ENCODE data around the gene TGFB3.
A peak's percentile ranks its signal among the peaks of the same experiment; 100 is the strongest.
"Not testable (repeated sequence)": the region's sequence is repeated elsewhere in the genome, so short reads cannot be mapped to it uniquely, and the experiment has no call there.

TGFB3 gene

DNA sequence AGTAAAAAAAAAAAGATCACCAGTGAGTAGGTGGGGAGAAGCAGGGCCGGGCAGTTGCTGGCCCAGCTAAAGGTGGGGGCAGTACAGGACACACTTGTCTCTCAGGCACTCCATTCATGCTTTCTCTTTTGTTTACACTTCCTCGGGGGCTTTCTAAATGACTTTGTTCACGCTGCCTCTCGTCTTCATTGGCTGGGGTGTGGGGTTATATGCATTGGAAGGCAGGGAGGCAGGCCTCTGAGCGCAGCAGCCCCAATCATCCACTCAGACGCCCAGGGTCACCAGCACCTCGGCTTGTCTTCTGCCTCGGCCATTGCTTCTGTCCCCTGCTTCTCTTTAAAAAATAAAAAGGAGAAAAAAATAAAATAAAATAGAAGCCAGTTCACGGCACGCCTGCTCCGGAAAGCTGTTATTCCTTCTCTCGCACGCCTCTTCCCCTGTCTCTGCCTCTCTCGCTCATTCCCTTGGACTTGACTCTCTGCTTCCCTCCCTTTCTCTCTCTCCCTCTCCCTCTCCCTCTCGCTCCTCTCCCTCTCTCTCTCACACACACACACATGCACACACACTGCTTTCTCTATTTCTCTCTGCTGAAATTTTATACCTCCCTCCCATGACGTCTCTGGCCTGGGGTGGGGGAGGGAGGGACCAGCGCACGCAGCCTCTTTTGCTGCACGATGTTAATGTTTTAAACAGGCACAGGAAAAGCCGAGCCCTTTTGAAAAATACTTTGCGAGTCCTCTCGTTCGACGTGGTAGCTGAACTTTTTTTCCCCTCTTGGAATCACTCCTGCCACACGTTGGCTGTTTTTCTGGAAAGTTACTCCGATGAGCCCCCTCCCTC lies at the start of gene TGFB3:
Gene TGFB3, minus strand, starts transcription at position 570 of the 840 bp plus-strand sequence. CDS start 1,102 bp downstream, outside the sequence.
- in situ Hi-C loops (cut with MboI; ENCODE audit: low pct_unique_long_range_greater_than_20kb, low sequenced_read_pairs), result no loop called here
- peak; percentile 89 for DNase-seq

DNA sequence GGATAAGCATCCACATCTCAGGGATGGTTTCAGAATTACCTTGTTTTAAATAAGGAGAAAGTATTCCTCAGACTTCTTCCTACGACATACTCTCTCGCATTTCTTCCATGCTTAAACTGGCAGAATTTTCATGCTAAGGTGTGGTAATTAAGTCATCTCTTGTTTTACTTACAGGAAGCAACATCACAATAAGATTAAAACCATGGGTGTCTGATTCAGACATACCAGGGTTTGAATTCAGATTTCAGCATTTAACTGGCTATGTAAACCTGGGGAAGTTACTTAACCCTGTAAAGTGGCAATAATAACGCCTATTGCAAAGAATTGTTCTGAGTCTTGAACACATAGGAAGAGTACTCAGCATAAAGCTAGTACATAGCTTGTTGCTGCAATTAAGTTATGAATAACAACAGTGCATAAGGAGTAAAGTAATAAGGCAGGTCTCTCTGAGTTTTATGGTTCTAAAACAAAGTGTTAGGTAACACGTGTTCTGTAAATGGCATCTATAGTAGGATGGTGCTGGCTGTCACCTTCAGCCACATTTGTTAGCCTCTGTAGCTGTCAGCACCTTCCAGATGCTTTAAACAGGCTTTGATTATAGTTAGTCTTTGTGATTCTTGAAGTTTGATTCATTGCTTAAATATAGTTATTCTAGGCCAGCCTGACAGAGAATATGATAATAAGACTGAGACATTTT lies 42.6 kb upstream of the TGFB3 start:
- DNase-seq, result no peak
- in situ Hi-C loops (cut with MboI; ENCODE audit: low pct_unique_long_range_greater_than_20kb, low sequenced_read_pairs), result no loop called here

DNA sequence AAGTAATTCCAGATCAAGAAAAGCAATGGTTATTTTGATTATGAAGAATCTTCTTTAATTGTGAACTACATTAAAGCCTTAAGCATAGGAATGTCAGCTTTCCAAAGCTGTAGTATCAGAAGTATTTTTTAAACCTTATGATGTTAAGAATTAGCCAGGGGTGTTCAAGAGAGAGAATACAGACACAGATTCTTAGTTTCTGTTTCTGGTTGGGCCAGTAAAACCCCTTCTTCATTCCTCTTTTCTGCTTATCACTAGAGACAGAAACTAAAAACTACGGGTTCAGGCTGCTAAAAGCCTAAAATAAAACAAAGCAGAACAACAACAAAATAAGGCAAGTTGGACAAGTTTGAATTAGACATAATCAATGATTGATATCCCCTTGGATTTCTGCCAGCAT lies 42.0 kb upstream of the TGFB3 start:
- no peak for DNase-seq
- in situ Hi-C loops (cut with MboI; ENCODE audit: low pct_unique_long_range_greater_than_20kb, low sequenced_read_pairs), result no loop called here

DNA sequence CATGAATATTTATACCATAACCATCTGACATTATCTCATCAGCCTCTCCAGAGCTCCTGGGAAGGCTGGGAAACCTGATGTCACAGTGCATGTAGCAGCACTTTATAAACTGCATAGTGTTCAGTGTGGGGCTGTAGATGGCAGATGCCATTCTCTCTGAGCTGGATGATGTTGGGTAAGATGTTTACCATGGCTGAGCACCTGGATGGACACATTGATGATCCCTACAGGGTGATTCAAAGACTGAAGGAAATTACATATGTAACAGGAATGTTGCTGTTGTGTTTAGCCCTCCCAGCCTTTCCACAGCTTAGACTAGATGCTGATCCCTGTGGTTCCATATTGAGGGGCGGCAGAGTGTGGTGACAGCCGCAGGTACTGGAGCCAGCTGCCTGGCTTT lies 41.2 kb upstream of the TGFB3 start:
- DNase-seq, result no peak
- in situ Hi-C loops (cut with MboI; ENCODE audit: low pct_unique_long_range_greater_than_20kb, low sequenced_read_pairs), result no loop called here

DNA sequence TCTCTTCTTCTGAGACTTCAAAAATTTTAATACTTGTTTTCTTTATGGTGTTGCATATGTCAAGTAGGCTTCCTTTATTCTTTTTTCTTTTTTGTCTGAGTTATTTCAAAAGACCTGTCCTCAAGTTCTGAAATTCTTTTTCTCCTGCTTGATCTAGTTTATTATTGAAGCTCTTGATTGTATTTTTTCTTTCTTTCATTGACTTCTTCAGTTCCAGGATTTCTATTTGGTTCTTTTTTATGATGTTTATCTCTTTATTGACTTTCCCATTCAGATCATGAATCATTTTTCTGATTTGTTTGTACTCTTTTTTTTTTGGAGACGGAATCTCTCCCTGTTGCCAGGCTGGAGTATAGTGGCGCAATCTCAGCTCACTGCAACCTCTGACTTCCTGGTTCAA lies 37.9 kb upstream of the TGFB3 start:
- peak; percentile 10 for DNase-seq
- in situ Hi-C loops (cut with MboI; ENCODE audit: low pct_unique_long_range_greater_than_20kb, low sequenced_read_pairs), result no loop called here

DNA sequence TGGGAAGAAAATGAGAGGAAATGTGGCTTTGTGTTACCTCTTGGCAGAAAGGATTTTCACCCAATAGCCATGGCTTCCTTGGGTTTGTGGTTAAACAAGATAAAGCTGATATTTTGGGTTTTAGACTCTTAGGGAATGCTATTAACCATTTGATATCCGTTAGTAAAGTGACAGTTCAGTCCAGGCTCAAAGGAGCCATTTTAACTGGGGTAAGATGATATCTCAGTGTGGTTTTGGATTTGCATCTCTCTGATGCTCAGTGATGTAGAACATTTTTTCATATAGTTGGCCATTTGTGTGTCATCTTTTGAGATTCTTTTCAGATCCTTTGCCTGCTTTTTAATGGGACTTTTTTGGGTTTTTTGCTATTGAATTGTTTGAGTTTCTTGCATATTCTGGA lies 33.9 kb upstream of the TGFB3 start:
- no peak for DNase-seq
- in situ Hi-C loops (cut with MboI; ENCODE audit: low pct_unique_long_range_greater_than_20kb, low sequenced_read_pairs), result no loop called here

DNA sequence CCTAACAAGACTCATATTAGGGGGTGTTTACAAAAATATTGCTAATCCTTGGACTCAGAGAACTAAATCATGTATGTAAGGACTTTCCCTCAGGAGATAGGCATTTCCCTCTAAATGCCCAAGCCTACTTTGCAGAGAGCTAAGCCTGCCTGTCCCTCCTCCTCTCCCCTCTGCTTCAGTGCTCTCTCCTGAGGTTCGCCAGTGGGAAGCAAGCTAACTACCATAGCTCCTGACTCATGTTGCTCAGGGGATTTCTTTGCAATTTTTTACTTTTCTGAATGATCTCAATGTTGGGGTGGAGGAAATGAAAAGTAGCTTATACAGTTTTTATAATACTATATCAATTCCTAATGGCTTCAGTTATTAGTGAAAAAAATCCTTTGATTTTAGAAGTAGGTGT lies 33.4 kb upstream of the TGFB3 start:
- in situ Hi-C loops (cut with MboI; ENCODE audit: low pct_unique_long_range_greater_than_20kb, low sequenced_read_pairs), result no loop called here
- DNase-seq, result no peak

DNA sequence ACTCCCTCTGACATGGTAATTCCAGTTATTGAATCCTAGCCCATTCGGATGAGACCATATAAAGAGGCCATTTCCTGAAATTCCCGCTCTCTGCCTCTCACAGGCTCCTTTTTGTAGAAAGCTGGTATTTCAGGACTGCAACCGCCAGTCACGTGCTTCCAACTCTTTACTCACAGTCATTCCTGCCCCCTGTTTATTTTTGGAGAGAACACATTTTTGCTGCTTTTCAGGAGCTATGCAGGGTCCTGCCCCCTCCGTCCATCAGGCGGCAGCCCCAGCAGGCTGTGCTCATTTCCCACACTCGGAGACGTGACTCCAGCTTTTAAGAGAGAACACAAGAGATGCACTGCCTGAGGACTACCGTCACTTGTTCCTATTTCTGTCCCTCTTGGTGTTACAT lies 30.6 kb upstream of the TGFB3 start:
- DNase-seq, result no peak
- in situ Hi-C loops (cut with MboI; ENCODE audit: low pct_unique_long_range_greater_than_20kb, low sequenced_read_pairs), result no loop called here

DNA sequence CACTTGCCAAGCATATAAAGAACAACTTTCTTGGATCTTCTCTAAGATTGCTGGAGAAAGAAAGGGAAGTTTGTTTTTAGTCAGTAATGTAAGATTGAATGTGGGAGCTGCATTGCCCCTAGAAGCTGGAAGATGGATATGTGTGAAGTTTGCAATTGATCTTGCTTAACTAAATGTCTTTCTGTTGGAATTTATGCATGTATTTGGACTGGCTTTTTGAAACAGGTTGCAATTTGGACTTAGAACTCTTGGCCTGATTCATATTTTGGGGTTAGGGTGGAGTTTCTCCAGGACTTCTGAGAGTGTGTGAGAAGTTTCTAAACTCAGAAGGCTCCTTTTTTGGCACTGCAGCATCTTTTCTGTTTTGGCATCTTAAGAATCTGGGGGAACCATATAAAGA lies 30.1 kb upstream of the TGFB3 start:
- in situ Hi-C loops (cut with MboI; ENCODE audit: low pct_unique_long_range_greater_than_20kb, low sequenced_read_pairs), result no loop called here
- no peak for DNase-seq

DNA sequence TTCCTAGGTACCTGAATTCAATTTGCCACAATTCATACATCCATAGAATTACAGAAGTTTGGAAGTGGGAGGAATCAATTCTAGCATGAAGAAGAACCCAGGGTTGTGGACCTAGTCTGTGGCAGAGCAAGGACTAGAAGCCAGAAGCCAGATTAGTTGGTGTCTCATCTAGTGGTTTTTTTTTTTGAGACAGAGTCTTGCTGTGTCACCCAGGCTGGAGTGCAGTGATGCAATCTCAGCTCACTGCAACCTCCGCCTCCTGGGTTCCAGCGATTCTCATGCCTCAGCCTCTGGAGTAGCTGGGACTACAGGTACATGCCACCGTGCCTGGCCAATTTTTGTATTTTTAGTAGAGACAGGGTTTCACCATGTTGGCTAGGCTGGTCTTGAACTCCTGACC lies 27.8 kb upstream of the TGFB3 start:
- in situ Hi-C loops (cut with MboI; ENCODE audit: low pct_unique_long_range_greater_than_20kb, low sequenced_read_pairs), result not testable (repeated sequence)

DNA sequence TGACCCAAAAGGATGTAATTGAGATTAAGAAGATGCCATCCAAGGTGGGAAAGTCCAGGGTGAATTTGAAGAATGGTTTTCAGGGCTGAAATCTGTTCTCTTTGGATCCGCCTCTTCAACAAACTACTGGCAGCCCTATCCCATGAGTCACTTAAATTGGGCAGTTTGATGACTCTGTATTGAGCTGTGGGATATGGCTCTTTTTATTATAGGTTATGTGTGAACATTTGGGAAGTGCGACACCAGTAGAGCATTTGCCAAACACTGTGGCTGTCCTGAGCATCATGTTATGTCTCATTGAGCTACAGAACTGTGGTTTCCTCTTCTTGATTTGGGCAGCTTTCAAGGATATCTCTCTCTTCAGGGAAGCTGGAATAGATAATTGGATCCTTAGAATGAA lies 26.1 kb upstream of the TGFB3 start:
- no peak for DNase-seq
- in situ Hi-C loops (cut with MboI; ENCODE audit: low pct_unique_long_range_greater_than_20kb, low sequenced_read_pairs), result no loop called here

More for the DNA sequence above, 27.8 kb upstream of the TGFB3 start:
- DNase-seq, result not testable (repeated sequence)

DNA sequence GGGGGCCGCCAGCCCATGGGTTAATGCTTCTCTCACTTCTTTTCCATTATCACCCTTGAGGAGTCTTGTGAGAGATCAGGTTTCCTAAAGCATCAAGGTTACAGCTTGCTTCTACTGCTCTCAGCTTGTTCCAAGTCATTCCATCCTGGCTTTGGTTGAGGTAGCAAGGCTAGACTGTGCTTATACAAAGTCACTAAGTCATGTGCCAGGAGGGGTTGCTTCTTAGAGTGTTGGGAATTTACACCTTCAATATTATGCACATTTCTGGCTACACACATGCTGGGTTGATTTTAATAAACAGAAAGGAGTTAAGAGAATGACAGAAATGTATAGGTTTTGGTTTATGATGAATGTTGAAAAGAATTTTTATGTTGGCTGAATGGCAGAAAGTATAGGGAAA lies 25.6 kb upstream of the TGFB3 start:
- DNase-seq, result no peak
- in situ Hi-C loops (cut with MboI; ENCODE audit: low pct_unique_long_range_greater_than_20kb, low sequenced_read_pairs), result no loop called here

DNA sequence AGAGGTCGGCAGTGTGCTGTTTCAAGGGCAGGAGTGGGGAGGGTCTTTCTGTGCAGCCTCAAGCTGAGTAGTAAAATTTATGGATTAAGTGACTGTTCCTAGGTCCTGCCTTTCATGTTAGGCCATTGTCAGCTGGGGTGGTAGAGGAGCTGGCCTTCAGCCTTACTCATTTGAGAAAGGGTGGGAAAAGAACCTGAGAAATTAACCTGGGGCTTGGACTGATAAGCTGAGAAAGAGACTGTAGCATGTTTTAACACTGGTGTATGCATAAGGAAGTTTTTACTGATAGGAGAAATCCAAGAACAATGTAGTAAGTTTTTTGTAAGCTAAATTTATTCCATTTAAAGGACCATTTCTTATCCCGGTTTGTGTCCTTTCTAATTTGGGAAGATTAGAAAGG lies 24.5 kb upstream of the TGFB3 start:
- in situ Hi-C loops (cut with MboI; ENCODE audit: low pct_unique_long_range_greater_than_20kb, low sequenced_read_pairs), result no loop called here

DNA sequence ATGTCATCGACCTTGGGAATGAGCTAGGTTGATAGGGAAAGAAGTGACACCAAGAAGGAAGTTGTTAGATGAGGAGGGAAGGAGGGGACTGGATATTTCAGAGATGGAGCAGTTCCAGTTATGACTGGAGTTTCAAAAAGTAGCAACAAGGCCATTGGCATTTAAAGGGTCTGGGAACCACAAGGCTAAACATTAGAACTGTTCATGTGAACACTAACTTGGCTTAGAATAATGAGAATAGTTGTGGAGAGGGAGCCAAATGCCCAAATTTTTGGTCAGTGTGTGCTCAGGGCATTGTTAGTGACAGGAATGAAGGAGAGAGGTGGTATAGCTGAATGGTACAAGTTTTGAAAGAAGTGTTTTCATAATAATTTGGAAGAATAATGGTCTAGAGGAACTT lies 20.6 kb upstream of the TGFB3 start:
- in situ Hi-C loops (cut with MboI; ENCODE audit: low pct_unique_long_range_greater_than_20kb, low sequenced_read_pairs), result no loop called here
- DNase-seq, result no peak

More for the DNA sequence above, 24.5 kb upstream of the TGFB3 start:
- DNase-seq, result no peak

DNA sequence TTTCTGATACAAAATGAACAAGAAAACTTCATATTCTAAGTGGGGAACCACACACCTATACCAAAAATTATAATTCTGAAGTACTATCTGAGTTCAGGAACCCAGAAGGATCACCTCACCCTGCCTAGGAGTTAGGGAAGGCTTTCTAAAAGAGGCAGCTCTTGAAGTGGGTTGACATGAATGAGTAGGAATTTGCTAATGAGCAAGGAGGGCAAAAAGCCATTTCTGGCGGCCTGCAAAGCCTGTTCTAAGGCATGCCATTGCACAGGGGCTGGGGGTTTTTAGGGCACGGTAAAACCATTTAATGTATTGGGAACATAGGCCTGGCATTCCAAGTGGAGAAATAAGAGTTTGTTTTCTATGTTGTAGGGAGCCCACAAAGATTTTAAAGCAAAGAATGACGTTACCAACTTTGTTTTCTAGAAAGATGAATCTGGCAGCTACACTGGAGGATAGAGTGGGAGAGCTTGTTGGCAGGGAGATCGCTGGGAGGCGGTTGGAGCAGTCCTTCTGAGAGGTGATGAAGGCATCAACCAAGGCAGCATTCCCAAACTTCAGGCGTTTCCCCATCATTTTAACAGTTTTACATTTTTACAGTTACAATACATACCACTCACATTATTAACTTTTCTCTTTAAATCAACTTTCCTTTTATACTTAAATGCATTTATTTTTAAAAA lies 17.9 kb upstream of the TGFB3 start:
- in situ Hi-C loops (cut with MboI; ENCODE audit: low pct_unique_long_range_greater_than_20kb, low sequenced_read_pairs), result no loop called here
- no peak for DNase-seq

DNA sequence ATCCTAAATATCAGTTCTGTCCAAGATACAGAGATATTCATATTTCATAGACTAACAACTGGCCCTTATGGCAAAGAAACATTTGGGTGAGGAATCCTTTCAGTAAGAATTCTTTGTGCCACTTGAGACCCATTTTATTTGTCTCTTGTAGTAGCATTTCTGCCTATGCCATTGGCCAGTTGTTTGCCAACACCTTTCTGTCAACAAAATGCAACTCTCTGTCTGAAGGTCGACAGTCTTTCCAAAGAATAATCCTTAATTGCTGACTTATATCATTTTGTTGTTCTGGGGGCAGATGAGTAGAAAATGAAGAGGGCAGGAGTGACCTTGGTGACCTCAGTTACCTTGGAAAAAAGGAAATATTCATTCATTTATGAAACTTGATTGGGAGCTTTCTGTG lies 14.7 kb upstream of the TGFB3 start:
- no peak for DNase-seq
- in situ Hi-C loops (cut with MboI; ENCODE audit: low pct_unique_long_range_greater_than_20kb, low sequenced_read_pairs), result no loop called here

DNA sequence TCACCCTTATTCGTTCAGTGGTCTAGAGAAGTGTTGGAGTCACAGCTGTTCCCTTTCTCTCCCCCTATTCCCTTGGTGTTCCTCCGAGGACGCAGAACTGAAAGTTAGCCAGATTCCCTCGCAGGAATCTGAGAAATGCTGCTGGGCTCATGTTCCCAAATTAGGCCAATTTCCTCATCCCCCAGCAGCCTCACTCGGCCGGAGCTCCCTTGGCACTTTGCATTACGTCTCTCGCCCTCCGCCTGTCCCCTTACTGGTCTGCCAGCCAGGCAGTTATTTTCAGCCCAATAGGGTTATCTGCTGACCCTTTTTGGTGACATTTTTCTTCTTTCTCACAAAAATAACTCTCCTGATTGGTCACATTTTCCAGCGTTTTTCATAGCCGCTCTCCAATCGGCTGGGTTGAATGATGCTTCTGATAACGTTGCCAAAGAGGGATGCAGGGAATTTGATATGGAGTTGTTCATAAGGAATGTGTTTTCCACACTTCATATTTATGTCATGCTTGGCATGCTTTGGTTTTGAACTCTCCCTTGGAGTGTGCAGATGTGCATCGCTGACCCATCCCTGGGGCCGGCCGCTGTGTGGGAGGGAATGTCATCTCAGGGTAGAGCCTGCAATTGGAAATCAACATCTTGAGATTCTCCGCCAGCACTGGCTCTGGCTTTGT lies 13.7 kb upstream of the TGFB3 start:
- no peak for DNase-seq
- in situ Hi-C loops (cut with MboI; ENCODE audit: low pct_unique_long_range_greater_than_20kb, low sequenced_read_pairs), result no loop called here

DNA sequence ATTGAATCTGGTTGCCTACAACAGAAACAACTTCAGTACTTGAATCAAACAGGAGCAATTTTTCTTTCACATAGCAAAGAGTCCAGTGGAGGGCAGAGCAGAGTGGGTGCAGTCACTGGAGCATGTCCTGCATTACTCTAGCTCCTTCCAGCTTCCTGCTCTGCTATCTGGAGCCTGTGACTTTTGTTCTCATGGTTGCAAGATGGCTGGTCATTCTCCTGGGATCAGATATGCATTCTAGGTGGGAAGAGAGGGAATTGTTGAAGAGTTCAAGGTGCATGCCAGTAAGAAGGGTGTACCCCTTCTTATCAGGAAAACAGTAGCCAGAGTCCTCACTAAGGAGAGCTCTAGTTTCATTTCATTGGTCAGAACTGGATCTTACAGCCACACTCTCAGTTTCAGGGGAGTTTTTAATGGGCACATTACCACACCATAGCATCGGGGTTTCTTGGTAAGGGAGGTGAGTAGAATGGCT lies 11.8 kb upstream of the TGFB3 start:
- DNase-seq, result no peak
- in situ Hi-C loops (cut with MboI; ENCODE audit: low pct_unique_long_range_greater_than_20kb, low sequenced_read_pairs), result no loop called here

DNA sequence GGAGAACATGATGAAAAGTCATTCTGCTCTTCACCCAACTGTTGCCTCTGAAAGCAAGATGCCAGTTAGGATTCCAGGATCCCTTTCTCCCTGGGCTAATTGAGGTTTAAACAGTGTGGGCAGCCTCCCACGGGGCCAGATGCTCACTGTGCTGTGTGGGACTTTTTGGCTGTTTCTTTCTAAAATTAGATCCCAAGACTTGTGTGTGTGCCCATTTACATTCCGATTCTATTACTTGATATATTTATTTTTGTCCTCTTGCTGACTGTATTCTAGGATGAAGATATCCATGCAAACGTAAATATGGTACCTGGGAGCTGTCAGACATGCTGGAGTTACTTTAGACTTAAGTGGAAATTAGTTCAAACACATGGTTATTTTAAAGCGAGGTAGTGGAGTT lies 10.0 kb upstream of the TGFB3 start:
- DNase-seq, result no peak
- in situ Hi-C loops (cut with MboI; ENCODE audit: low pct_unique_long_range_greater_than_20kb, low sequenced_read_pairs), result no loop called here

DNA sequence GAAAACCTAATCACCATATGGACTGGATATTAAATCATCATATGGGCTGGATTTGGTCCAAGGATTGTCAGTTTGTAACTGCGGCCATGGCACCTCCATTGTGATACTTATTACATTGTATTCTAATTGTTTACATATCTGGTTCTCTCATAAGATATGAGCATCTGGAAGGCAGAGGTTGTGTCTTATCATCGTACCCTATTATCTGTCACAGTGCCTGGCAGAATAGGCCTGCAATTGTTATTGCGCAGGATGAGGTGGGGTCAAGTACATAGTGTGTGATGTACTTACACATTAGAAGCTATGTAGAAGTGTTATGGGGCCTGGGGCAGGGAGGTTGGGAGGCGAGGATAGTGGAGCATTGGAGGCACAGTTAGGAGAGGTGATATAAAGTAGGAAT lies 8.5 kb upstream of the TGFB3 start:
- no peak for DNase-seq
- in situ Hi-C loops (cut with MboI; ENCODE audit: low pct_unique_long_range_greater_than_20kb, low sequenced_read_pairs), result no loop called here

All from KBM-7 (cell line).